Liver (tissue), 9 donors: ENCODE results near the gene CPNE4. TPM values are rescaled to one million over a fixed set of nuclear protein-coding genes. Genes with fewer than 3 reads are reported as not detected.

Experiments used
- DNase-seq: peaks from one replicate; pipeline ENCODE4 v3.0.0-alpha.2; 2017; ENCODE audit warnings: low spot score
- H3K27ac ChIP-seq, 2 donors: one replicate each; pipeline ENCODE4 v1.7.0; 2013; ENCODE audit warnings: inconsistent platforms in 2 of 2, low read length in 2 of 2, control low read depth in 1 of 2, low read depth in 1 of 2, mild to moderate bottlenecking in 1 of 2
- H3K27me3 ChIP-seq, 4 donors: one replicate each; pipeline versions ENCODE4 v1.6.1 to v1.7.0; 2013; ENCODE audit warnings: low read length in 3 of 4, inconsistent platforms in 1 of 4, mild to moderate bottlenecking in 1 of 4, moderate library complexity in 1 of 4; ENCODE audit not compliant: control insufficient read depth in 4 of 4, insufficient read depth in 4 of 4
- H3K36me3 ChIP-seq, 4 donors: one replicate each; pipeline versions ENCODE4 v1.6.1 to v1.7.0; 2013; ENCODE audit warnings: low read length in 3 of 4, mild to moderate bottlenecking in 3 of 4, low read depth in 1 of 4, moderate library complexity in 1 of 4; ENCODE audit not compliant: control insufficient read depth in 4 of 4, insufficient read depth in 3 of 4
- H3K4me1 ChIP-seq, 4 donors: one replicate each; pipeline versions ENCODE4 v1.6.1 to v1.7.0; 2013; ENCODE audit warnings: low read length in 3 of 4, mild to moderate bottlenecking in 3 of 4, moderate library complexity in 1 of 4; ENCODE audit not compliant: control insufficient read depth in 4 of 4, insufficient read depth in 4 of 4
- H3K4me3 ChIP-seq, 3 donors: one replicate each; pipeline versions ENCODE4 v1.6.1 to v1.7.0; 2013; ENCODE audit warnings: low read length in 3 of 3, control low read depth in 1 of 3, low read depth in 1 of 3, mild to moderate bottlenecking in 1 of 3
- H3K9ac ChIP-seq, 2 donors: one replicate each; pipeline ENCODE4 v1.7.0; 2013; ENCODE audit warnings: low read length in 2 of 2, mild to moderate bottlenecking in 2 of 2, moderate library complexity in 2 of 2, control low read depth in 1 of 2, low read depth in 1 of 2
- H3K9me3 ChIP-seq, 4 donors: one replicate each; pipeline versions ENCODE4 v1.6.1 to v1.7.0; 2013; ENCODE audit warnings: low read length in 3 of 4; ENCODE audit not compliant: control insufficient read depth in 4 of 4
- ATF3 ChIP-seq: IDR thresholded peaks from 2 replicates; pipeline ENCODE4 v1.6.1; 2016; ENCODE audit warnings: antibody characterized with exemption
- GABPA ChIP-seq, 2 donors: IDR thresholded peaks in 1 of 2; conservative IDR thresholded peaks in 1 of 2; 2 replicates each; pipeline ENCODE4 v1.6.1; 2016; ENCODE audit warnings: antibody characterized with exemption in 2 of 2, mild to moderate bottlenecking in 1 of 2, moderate library complexity in 1 of 2
- HNF4G ChIP-seq: IDR thresholded peaks from 2 replicates; pipeline ENCODE4 v1.6.1; 2016; ENCODE audit warnings: antibody characterized with exemption
- MAX ChIP-seq: IDR thresholded peaks from 2 replicates; pipeline ENCODE4 v1.6.1; 2016; ENCODE audit warnings: antibody characterized with exemption
- NR2F2 ChIP-seq: IDR thresholded peaks from 2 replicates; pipeline ENCODE4 v1.6.1; 2016; ENCODE audit warnings: antibody characterized with exemption
- REST ChIP-seq: IDR thresholded peaks from 2 replicates; pipeline ENCODE4 v1.6.1; 2016; ENCODE audit warnings: antibody characterized with exemption, mild to moderate bottlenecking
- SP1 ChIP-seq: IDR thresholded peaks from 2 replicates; pipeline ENCODE4 v1.6.1; 2018; ENCODE audit warnings: antibody characterized with exemption, mild to moderate bottlenecking
- TAF1 ChIP-seq: conservative IDR thresholded peaks from 2 replicates; pipeline ENCODE4 v1.6.1; 2016; ENCODE audit warnings: antibody characterized with exemption, mild to moderate bottlenecking
- ZBTB33 ChIP-seq: IDR thresholded peaks from 2 replicates; pipeline ENCODE4 v1.6.1; 2016; ENCODE audit warnings: antibody characterized with exemption
- WGBS: extraction: QIAGEN DNeasy Blood & Tissue Kit; methylation state at CpG from one replicate; pipeline ENCODE4 v1.1.7; 2013; 5-methylcytosine and 5-hydroxymethylcytosine counted together
- polyA plus RNA-seq, 2 donors: library from polyadenylated mRNA; stranded (reverse) in 1 of 2; unstranded in 1 of 2; fragments of 200-250 nt in 1 of 2; fragments of >200 nt in 1 of 2; fragmentation: Nextera tagmentation in 1 of 2; extraction: Ambion mirVana in 1 of 2; gene quantifications; one replicate each; pipeline versions ENCODE4 v1.2.1 to v1.2.3, GENCODE V29; 2013 to 2015
- total RNA-seq, 2 donors: library from RNA; depleted of rRNA; stranded (reverse); fragments of >200 nt; gene quantifications; one replicate each; pipeline ENCODE4 v1.2.3, GENCODE V29; 2014
- donor health status: healthy.
- donor health status: healthy.
- donor health status: healthy.
- donor health status: healthy.
- donor health status: healthy.

CPNE4 gene
- total and polyA plus RNA-seq, 4 donors, result under 0.01 to 0.03 TPM; not detected in 2

- 73% methylated on average over 3 of the region's 3 CpGs for WGBS
- Histone ChIP-seq H3K27me3 (peaks cover 0 to 4% (median 0%) of the 10 kb centered on the region in 4 donors), H3K4me1 (no peaks in the 10 kb centered on the region), H3K9me3 (peaks cover 0 to 3% (median under 1%) of the 10 kb centered on the region in 4 donors), H3K4me3 (no peak overlapping the region), H3K9ac (no peak overlapping the region), H3K36me3 (no peaks in the 10 kb centered on the region), H3K27ac (no peak overlapping the region)
- no peak for TF ChIP-seq REST
- no peak for TF ChIP-seq ATF3
- no peak for TF ChIP-seq SP1
- TF ChIP-seq GABPA (IDR thresholded peaks at IDR 0.05 in 1 of 2, conservative IDR thresholded peaks at IDR 0.05 in 1 of 2), result no peak
- no peak for TF ChIP-seq TAF1
- no peak for TF ChIP-seq ZBTB33
- no peak for TF ChIP-seq MAX
- TF ChIP-seq HNF4G, result no peak
- DNase-seq, result no peak
Measured at GRCh38 chr3:131933665-131934064, 101.1 kb downstream of the CPNE4 start.

GRCh38 chr3:131928593-131928992 is 106.2 kb downstream of the CPNE4 start:
- no peak for DNase-seq
- Histone ChIP-seq H3K4me3 (no peak overlapping the region), H3K27me3 (no peaks in the 10 kb centered on the region), H3K9ac (no peak overlapping the region), H3K9me3 (peaks cover 0 to 3% (median under 1%) of the 10 kb centered on the region in 4 donors), H3K36me3 (no peaks in the 10 kb centered on the region), H3K4me1 (no peaks in the 10 kb centered on the region), H3K27ac (no peak overlapping the region)
- no peak for TF ChIP-seq NR2F2
- TF ChIP-seq REST, result no peak
- WGBS, result 82% methylated on average over 2 of the region's 2 CpGs
